RCC 7860 (cell line): ENCODE data around the gene CDH20.
"Not testable (repeated sequence)": the region's sequence is repeated elsewhere in the genome, so short reads cannot be mapped to it uniquely, and the experiment has no call there.

Experiments
- DNase-seq: peaks from one replicate; pipeline ENCODE4 v3.0.0-alpha.2; 2015; ENCODE audit warnings: low spot score
- FAIRE-seq: peaks from 2 replicates; lab custom pipeline; 2012; peaks lifted over from hg19 to GRCh38; lab: Jason Lieb, UNC

The CDH20 gene

GRCh38 chr18:61340148-61340547, 6.9 kb downstream of the CDH20 start:
- FAIRE-seq (no peak), DNase-seq (no peak)

GRCh38 chr18:61348230-61348629, 15.0 kb downstream of the CDH20 start:
- DNase-seq (no peak), FAIRE-seq (no peak)

DNA sequence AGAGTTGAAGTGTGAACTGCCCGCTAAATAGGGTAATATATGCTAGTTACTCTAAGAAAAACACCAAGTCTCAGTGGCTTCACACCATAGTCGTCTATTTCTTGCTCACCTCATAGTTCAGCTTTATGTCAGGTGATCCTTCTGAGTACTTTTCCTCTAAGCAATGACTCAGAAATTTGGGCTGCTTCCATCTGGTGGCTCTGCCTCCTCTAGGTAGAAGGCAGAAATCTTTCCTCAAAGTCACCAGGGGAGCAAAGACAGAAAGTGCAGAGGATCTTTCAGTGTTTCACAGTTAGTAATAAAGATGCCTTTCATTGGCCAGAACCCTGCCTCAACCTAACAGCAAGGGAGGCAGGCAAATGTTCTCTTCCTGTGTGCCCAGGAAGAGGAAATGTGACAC, 17.3 kb downstream of the CDH20 start:
- no peak for FAIRE-seq

DNA sequence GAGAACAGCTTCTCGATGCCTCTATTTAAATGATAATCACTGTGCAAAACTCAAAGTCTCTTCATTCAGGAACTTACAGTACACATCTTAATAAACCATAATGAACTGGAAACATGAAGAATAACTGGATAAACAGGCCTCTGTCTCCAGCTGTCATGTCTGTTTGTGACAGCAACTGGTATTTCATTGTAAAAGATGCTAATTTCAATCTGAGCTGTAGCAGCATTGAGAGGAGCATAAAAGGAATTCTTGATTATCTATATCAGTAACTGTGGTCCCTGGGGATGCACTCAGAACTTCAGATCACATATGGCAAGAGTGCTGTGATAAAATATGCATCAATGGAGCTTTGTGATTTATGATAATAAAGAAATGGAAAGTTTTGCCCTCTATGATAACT, 18.8 kb downstream of the CDH20 start:
- FAIRE-seq (no peak), DNase-seq (no peak)

More for the DNA sequence above, 17.3 kb downstream of the CDH20 start:
- DNase-seq: no peak

DNA sequence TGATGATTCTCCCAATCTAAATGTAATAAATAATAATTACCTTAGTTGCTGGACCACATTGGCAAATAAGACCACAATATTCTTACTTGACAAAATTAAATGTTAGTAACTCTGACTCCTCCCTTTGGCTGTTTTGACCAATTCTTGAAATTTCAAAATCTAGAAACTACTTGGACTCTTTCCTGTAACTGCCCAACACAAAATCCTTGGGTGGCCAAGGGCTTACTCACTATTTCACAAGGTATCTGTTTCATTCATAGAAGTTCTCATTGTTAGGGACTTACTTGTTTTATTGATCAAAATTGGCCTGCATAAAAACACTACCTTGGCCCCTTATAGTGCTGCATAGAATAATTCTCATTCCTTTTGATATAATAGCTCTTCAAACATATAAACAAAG, 19.4 kb downstream of the CDH20 start:
- no peak for FAIRE-seq
- no peak for DNase-seq

DNA sequence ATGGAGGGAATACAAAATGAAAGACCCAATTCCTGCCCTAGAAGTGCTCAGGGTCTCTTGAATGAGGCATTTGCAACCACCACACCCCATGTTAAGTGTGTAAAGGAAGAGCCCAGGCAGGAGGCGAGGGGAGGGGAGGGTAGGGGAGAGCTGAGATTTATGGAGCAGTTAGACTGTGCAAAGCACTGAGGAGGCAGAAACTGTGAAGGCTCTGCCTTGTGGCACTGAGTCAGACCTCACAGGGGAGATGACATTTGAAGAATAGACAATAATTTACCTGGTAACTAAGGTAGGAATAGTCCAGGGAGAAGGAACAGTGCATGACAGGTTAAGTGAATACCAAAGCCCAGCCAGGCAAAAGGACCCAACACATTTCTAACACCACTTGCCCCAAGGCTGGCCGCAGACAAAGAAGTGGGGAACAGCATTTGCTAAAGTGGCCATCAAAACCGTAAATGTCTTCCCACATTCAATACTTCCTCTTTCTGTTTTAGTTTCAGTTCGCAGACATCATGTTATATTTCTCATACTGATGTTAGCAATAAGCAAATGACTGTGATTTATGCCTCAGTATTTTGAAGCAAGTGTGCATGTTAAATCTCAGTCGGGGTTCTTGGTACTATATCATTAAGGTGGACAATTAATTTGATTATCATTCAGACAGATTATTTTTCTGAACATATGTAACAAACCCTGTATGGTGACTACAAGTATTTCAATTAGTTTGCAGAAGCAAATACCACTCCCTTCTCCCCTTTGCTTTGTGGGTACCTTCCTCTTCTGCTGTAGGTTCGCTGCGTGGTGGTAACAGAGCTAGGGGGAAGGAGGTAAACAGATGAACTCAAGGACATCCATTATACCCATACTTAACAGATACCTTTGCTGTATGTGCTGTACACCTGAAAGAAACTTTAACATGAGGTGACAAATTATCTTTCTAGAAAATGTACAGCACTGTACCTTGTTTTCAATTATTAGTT, 27.5 kb downstream of the CDH20 start:
- no peak for DNase-seq
- FAIRE-seq: no peak

GRCh38 chr18:61362511-61362910, 29.3 kb downstream of the CDH20 start:
- DNase-seq: no peak
- no peak for FAIRE-seq

GRCh38 chr18:61364953-61365352, 31.7 kb downstream of the CDH20 start:
- DNase-seq (no peak), FAIRE-seq (no peak)

- DNase-seq (no peak), FAIRE-seq (no peak)
These were observed 34.8 kb downstream of the CDH20 start for GRCh38 chr18:61368001-61368400.

- FAIRE-seq, DNase-seq: not testable (repeated sequence)
These were observed 36.4 kb downstream of the CDH20 start for GRCh38 chr18:61369671-61370070.

DNA sequence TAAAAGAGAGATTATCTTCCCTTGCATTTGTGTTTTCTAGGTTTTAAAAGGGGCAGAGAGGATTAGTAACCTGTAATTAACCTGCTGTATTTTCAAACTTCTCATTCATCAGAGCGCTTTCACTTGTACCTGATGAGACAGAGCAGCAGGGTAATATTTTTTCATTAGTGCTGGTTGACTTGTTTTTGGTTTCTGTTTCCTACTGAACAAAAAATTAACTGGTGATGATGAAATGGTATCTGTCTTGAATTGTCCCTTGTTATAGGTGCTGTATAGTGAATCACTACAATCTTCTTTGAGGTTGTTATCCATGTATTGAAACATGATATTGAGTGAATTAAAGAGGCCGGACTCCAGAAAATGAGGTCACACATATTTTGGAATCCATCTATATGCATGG, 37.9 kb downstream of the CDH20 start:
- FAIRE-seq: no peak
- DNase-seq: no peak

DNA sequence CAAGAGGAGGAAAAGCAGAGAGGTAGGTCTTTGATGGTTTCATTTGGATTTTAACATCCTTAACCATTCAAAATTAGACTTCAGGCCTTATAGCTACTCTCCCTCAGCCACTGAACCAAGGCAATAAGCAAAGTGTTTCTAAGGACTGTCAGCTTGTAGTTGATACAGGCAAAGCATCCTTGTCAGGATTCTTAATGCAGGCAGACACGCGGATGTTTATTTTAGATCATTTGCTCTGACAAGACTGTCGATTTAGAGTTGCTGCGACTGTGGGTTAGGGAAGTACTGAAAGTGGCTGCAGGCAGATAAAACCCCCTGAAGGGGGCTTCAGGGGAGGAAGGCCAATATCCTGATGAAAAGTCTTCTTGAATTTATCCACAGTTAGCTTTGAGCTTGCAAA, 46.6 kb downstream of the CDH20 start:
- DNase-seq (no peak), FAIRE-seq (no peak)

- DNase-seq (no peak), FAIRE-seq (no peak)
These were observed 54.8 kb downstream of the CDH20 start for GRCh38 chr18:61388010-61388409.

DNA sequence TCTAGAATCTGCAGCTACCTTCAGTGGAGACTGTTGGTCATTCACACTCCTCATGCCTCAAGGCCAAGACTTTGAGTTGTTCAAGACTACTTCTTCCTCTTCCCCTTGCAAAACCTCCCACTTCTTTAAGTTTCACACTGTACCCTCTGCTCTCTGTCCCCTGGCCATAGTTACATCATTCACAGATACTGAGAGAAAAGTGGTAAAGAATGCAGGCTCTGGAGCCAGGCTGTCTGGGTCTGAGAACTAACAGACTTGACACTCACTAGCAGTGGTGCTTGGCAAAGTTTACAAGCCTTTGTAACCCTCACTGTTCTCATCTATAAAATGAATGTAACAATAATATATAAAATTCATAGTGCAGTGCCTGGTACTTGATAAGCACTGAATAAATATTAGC, 61.8 kb downstream of the CDH20 start:
- DNase-seq (no peak), FAIRE-seq (no peak)

- DNase-seq (no peak), FAIRE-seq (no peak)
These were observed 64.0 kb downstream of the CDH20 start for GRCh38 chr18:61397222-61397621.

GRCh38 chr18:61398961-61399705, 65.9 kb downstream of the CDH20 start:
- no peak for FAIRE-seq
- no peak for DNase-seq

DNA sequence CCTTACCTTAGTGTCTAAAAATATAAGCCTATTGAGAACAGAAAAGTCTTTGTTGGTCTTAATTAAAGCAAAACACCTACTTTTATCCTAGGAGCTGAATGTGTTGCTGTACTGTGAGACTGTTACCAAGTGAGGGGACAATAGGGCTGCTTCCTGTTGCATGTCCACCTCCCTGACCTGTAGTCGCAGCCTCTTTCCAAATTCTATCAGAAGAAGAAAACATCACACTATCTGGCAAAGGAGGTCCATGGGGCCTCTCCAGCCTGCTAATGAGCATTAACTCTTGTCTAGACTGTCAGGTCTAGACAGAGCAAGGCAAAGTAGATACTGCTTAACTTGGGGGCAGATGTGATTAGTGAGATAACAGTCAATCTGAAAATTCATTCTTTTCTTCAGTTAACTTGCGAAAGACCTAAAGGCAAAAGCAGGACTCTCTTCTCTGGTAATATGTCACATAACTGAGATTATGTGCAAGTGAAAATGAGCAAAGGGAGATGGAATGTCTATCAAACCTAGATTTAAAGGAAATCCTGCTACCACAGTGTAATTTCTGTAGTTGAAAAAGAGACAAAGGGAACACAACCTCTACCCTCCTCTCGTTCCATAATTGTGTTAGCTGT, 66.9 kb downstream of the CDH20 start:
- FAIRE-seq (no peak), DNase-seq (no peak)

GRCh38 chr18:61400716-61401115, 67.5 kb downstream of the CDH20 start:
- FAIRE-seq: no peak
- no peak for DNase-seq

DNA sequence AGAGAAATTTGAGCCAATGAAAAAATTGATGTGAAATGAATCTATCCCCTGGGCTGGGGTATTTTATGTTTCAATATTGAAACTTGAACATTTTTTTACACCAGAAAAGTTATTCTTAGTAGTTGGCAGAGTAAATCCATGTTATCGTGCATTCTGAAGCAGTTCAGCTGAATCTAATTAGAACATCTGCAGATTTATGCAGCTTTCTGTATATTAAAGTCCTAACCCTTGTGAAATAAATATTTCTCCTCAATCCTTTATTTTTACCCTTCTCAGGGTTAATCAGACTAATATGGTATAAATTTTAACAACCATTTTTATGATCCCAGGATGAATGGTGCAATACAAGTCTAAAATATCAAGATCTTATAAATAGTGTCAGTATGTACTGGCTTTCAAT, 69.5 kb downstream of the CDH20 start:
- FAIRE-seq (no peak), DNase-seq (no peak)

DNA sequence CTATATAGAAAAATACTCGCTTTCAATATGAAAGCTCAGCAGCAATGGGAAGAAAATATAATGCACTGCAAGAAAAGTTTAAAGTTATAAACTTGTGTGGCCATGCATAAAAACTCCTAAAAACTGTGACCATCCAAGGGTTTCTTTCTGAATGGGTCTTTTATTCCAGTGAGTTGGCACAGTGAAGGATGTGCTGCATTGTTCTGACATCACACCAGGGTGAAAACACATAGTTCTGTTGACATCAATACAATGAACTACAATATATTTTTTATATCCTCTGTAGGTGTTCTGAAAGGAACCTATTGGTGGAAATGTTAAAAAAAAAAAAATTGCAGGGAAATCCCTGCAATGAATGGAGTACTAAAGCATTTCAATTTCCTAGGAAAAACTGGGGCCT, 80.2 kb downstream of the CDH20 start:
- no peak for DNase-seq
- FAIRE-seq: no peak

- FAIRE-seq: no peak
- DNase-seq: no peak
These were observed 80.9 kb downstream of the CDH20 start for GRCh38 chr18:61414086-61414485.

GRCh38 chr18:61419763-61420162, 86.5 kb downstream of the CDH20 start:
- FAIRE-seq (no peak), DNase-seq (no peak)
